NCI-H526 (cell line): ENCODE data around the gene CHIC2.
A peak's percentile ranks its signal among the peaks of the same experiment; 100 is the strongest.

Experiments
- DNase-seq, 2 experiments: peaks; one replicate each; lab custom pipeline; 2025; lab: John Stamatoyannopoulos, UW

CHIC2 gene

GRCh38 chr4:54093324-54094240 lies 29.2 kb upstream of the CHIC2 start:
- DNase-seq, result peak in 1 of 2 experiments; percentile 67

- no peak for DNase-seq
Measured at GRCh38 chr4:54092405-54093323, 28.3 kb upstream of the CHIC2 start.

GRCh38 chr4:54091637-54092404 lies 27.4 kb upstream of the CHIC2 start:
- peak; percentile 72 to 83 for DNase-seq

GRCh38 chr4:54090804-54091623 lies 26.6 kb upstream of the CHIC2 start:
- DNase-seq, result peak in 1 of 2 experiments; percentile 53

GRCh38 chr4:54090404-54090803 lies 26.0 kb upstream of the CHIC2 start:
- DNase-seq, result no peak

GRCh38 chr4:54089875-54090274 lies 25.5 kb upstream of the CHIC2 start:
- no peak for DNase-seq

- no peak for DNase-seq
Measured at GRCh38 chr4:54085284-54085683, 20.9 kb upstream of the CHIC2 start.

GRCh38 chr4:54082168-54082567 lies 17.8 kb upstream of the CHIC2 start:
- DNase-seq, result no peak

GRCh38 chr4:54077812-54078211 lies 13.4 kb upstream of the CHIC2 start:
- no peak for DNase-seq

- no peak for DNase-seq
Measured at GRCh38 chr4:54076673-54077072, 12.3 kb upstream of the CHIC2 start.

GRCh38 chr4:54074381-54074780 lies 10.0 kb upstream of the CHIC2 start:
- no peak for DNase-seq

GRCh38 chr4:54073271-54073880 lies 9.0 kb upstream of the CHIC2 start:
- DNase-seq, result no peak

GRCh38 chr4:54067166-54067565 lies 2.8 kb upstream of the CHIC2 start:
- DNase-seq, result no peak

- no peak for DNase-seq
Measured at GRCh38 chr4:54066718-54067129, 2.3 kb upstream of the CHIC2 start.

- no peak for DNase-seq
Measured at GRCh38 chr4:54066088-54066415, 1.6 kb upstream of the CHIC2 start.

GRCh38 chr4:54065282-54066087 lies 1.1 kb upstream of the CHIC2 start:
- DNase-seq, result no peak

GRCh38 chr4:54063737-54064316 lies 578 bp downstream of the CHIC2 start:
- DNase-seq, result peak; percentile 25 to 57

- DNase-seq, result no peak
Measured at GRCh38 chr4:54063229-54063628, 1.2 kb downstream of the CHIC2 start.

GRCh38 chr4:54062392-54062791 lies 2.0 kb downstream of the CHIC2 start:
- no peak for DNase-seq

- DNase-seq, result no peak
Measured at GRCh38 chr4:54061873-54062272, 2.5 kb downstream of the CHIC2 start.
